Tibial nerve (tissue), 4 donors: ENCODE results near the gene TSHZ2.

ENCODE experiments used
- EP300 ChIP-seq, 2 donors: sonication (generic); formaldehyde crosslinking; IDR thresholded peaks; one replicate each; pipeline ENCODE4 v1.6.1; 2017; ENCODE audit warnings: antibody characterized with exemption in 2 of 2, mild to moderate bottlenecking in 1 of 2
- TF ChIP-seq, protein P1 (sequence below), 5 experiments: fragments of 200-600 bp in 3 of 5; fragments of 450-650 bp in 2 of 5; sonication (generic) in 3 of 5; IDR thresholded peaks; one replicate each; pipeline ENCODE4 v1.5.1; 2016 to 2019; ENCODE audit warnings: antibody characterized with exemption in 5 of 5, mild to moderate bottlenecking in 3 of 5, moderate library complexity in 2 of 5

DNA sequence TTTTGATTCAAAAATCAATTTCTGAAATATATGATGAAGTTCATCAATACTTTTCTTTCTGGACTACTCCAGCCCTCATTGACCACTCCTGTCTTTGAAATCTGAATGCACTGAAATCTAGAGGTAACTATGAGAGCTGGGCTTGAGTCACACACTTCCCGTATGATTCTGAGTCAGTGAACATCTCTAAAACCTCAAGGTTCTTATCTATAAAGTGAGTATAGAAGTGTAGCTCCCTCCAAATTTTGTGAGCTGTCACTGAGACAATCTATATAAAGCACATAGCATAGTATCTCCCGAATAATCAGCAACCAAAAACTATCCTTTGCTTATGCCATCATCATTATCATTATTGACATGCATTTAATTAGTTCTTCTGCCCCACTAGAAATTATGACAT lies 182.4 kb downstream of the TSHZ2 start:
- TF ChIP-seq, protein P1, sequence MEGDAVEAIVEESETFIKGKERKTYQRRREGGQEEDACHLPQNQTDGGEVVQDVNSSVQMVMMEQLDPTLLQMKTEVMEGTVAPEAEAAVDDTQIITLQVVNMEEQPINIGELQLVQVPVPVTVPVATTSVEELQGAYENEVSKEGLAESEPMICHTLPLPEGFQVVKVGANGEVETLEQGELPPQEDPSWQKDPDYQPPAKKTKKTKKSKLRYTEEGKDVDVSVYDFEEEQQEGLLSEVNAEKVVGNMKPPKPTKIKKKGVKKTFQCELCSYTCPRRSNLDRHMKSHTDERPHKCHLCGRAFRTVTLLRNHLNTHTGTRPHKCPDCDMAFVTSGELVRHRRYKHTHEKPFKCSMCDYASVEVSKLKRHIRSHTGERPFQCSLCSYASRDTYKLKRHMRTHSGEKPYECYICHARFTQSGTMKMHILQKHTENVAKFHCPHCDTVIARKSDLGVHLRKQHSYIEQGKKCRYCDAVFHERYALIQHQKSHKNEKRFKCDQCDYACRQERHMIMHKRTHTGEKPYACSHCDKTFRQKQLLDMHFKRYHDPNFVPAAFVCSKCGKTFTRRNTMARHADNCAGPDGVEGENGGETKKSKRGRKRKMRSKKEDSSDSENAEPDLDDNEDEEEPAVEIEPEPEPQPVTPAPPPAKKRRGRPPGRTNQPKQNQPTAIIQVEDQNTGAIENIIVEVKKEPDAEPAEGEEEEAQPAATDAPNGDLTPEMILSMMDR (IDR thresholded peaks at IDR 0.05): no peak
- no peak for TF ChIP-seq EP300 (IDR thresholded peaks at IDR 0.05)
